ENCODE results near the gene AUH. TPM values are rescaled to one million over a fixed set of nuclear protein-coding genes. Genes with fewer than 3 reads are reported as not detected.

Gene AUH
- total RNA-seq, 2 donors from 2014 or later = 22.1 to 22.7 TPM

DNA sequence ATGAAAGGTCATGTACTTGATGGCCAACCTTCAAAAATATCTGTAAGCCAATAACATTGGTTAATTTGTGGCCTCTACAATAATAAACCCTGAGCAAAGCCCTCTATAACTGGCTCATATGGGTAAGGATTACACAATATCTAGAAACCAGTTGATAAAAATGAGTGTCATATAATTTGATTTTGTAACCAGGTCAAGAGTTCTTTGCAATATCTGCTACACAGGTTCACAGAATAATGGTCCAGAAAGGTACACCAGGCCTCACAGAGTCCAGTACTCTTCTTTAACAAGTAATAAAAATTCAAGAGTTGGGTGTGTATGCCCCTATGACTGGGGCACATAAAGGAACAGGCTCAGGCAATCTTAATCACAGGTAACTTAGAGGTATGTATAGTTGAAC is 95.3 kb downstream of the AUH start:
- ATAC-seq (no peak), DNase-seq (no peak)
- intact Hi-C loops (cut with DNase I) = no loop called here

DNA sequence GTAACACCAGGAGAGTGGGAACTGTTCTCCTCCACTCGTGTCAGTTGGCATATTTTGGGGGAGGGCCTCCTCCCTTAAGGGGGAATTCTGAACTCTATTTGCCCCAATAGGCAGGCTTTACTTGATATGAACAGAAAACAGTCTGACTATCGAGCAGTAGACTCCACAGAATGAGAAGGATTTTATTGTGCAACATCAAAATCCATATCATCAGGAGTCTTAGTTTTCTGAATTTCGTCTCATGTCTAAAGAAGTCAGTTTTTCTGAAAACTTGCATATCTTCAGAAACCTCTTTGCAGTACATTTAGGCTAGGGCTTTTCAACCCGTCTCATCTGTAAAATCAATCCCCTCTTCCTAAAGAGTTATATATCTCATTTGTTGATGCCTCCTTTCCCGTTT is 96.2 kb downstream of the AUH start:
- ATAC-seq (no peak), DNase-seq (no peak)
- intact Hi-C loops (cut with DNase I) = no loop called here

GRCh38 chr9:91261417-91261816 is 100.3 kb downstream of the AUH start:
- intact Hi-C loops (cut with DNase I) = no loop called here
- DNase-seq (no peak), ATAC-seq (peak in 1 of 2 donors; percentile 23)

DNA sequence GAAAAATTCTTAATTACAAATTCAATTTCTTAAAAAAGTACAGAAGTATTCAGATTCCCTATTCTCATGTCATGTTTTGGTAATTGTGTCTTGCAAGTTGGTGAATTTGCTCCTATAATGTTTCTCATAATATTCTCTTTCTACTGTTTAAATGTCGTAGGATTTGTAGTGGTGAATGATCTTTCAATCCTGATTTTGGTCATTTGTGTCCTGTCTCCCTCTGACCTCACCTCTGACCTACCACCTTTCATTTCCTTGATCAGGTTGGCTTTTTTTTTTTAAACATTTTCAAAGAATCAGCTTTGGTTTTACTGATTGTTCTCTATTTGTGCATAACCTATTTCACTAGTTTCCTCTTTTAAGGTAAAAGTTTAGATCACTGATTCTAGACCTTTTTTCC is 102.6 kb downstream of the AUH start:
- intact Hi-C loops (cut with DNase I) = no loop called here
- ATAC-seq = no peak
- DNase-seq = no peak

DNA sequence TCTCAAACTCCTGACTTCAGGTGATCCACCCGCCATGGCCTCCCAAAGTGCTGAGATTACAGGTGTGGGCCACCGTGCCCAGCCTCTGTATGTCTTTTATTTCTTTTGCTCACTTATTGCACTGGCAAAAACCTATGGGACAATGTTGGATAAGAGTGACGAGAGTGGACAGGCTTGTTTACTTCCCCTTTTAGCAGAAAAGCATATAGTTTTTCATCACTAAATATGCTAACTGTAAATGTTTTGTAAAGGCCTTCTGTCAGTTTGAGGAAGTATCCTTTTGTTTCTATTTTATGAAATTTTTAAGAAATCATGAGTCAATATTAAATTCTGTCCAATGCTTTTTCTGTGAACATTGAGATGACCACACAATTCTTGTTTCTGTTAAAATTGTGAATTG is 103.3 kb downstream of the AUH start:
- intact Hi-C loops (cut with DNase I) = no loop called here
- DNase-seq = no peak
- ATAC-seq = no peak

DNA sequence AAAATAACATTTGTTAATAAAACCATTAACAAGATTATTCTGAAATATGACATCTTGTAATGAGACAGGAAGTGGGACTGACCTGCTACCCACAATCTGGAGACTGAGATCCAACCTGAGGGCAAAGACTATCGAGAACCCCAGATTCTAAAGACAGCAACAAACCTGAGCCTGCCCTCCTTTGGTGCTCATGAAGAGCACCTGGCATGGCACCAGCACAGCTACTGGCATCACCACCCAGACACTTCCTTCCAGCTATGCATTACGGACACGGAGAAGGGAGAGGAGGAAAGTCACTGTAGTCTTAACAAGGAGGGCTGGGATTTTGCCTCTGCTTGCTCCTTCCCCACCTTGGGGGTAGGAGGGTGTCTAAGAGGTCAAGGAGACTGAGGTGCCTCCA is 105.5 kb downstream of the AUH start:
- intact Hi-C loops (cut with DNase I) = no loop called here
- ATAC-seq (no peak), DNase-seq (no peak)

GRCh38 chr9:91255327-91255726 is 106.4 kb downstream of the AUH start:
- intact Hi-C loops (cut with DNase I) = no loop called here
- no peak for ATAC-seq
- DNase-seq = no peak

- intact Hi-C loops (cut with DNase I) = no loop called here
- ATAC-seq = peak in 1 of 2 donors; percentile 27
- DNase-seq = no peak
Measured at GRCh38 chr9:91253488-91253887, 108.2 kb downstream of the AUH start.

GRCh38 chr9:91248707-91249106 is 113.0 kb downstream of the AUH start:
- no peak for DNase-seq
- intact Hi-C loops (cut with DNase I) = no loop called here
- peak in 1 of 2 donors; percentile 41 for ATAC-seq

DNA sequence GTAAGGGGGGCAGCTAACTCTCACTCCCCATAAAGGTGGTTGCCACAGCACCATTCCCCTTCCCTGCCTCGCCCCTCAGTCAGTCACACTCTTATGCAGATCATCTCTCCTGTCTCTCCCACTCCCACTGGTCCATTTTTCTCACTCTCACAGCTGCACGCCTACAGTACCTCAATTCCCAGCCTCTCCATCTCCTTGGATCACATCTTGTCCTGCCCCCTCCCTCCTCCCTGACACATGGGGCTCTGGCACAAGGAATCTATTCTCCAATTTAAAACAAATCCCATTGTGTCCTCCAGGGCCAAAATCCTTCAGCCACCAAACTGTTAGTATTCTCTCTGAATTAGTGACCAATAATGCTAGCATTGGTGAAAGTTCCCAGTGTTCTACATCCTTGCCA is 114.4 kb downstream of the AUH start:
- intact Hi-C loops (cut with DNase I) = no loop called here
- ATAC-seq = no peak
- no peak for DNase-seq

GRCh38 chr9:91246846-91247245 is 114.9 kb downstream of the AUH start:
- intact Hi-C loops (cut with DNase I) = no loop called here
- DNase-seq (no peak), ATAC-seq (peak in 1 of 2 donors; percentile 39)

DNA sequence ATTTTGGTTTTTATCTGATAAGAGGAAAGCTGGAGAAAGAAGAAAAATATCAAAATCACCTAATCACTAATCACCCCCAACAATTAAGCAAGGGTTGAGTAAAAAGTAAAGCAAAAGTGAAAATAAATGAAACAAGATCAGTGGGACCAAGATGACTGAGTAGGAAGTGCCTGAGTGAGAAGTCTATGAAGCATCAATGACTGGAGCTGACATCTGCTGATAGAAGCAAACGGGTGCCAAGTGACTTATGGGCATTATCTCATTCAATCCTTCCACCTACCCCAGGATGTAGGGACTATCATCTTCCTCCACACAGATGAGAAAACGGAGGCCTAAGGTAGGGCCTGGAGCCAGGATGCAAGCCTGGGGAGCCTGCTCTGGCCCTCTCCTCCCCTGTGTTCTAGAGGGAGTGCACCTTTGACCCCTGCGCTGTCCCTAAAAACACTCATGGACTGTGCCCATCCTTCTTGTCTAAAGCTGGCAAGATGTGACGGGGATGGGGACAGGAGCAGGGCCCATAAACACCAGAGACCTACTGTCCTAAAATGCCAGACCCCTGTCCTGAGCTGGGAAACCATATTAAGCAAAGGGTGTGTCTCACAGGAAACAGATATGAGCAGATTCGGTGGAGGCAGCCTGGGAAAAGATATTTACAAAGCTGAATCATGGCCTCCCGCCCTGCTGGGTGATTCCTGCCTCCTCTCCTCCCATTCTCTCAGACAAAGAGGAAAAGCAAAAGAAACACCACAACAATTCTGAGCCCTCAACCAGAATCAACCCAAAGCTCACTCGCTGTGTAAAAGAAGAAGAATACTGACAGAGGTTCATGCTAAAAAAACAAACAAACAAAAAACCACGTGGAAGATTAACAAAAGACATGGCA is 116.0 kb downstream of the AUH start:
- ATAC-seq = peak in 1 of 2 donors; percentile 68
- intact Hi-C loops (cut with DNase I) = no loop called here
- DNase-seq = peak; percentile 32

DNA sequence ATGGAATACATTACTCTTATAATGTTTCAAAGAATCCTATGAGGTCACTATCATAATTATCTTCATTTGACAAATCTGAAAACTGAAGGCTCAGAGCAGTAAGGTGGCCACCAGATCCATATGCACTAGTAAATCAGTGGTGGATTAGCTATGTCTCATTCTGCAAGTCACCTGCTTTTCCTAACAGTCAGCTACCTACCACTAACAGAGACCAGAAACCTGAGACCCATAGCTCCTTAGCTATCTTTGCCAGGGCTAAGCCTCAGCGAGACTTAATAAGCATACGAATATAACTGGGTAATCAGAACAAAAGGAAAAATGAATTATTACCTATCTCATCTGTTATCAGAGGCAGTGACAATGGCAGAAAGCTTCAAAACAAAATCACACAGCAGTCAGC is 118.7 kb downstream of the AUH start:
- intact Hi-C loops (cut with DNase I) = no loop called here
- DNase-seq (no peak), ATAC-seq (no peak)

DNA sequence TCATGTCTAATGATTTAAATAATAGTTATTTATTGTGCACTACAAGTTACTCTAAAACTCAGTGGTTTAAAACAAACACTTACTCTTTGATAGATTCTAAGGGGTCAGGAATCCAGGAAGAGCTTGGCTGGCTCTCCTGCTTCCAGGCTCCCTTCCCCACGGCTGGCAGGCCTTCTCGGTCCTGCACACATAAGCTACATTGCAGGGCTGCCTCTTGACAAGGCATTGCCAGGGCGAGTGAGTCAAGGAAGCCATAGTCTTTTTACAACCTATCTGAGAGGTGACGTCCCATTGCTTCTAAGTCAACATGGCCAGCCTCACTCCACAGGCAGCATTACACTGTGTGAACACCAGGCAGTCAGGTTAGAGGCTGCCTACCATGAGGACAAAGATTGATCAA is 119.8 kb downstream of the AUH start:
- intact Hi-C loops (cut with DNase I) = no loop called here
- no peak for ATAC-seq
- DNase-seq = no peak

- DNase-seq = no peak
- no peak for ATAC-seq
- intact Hi-C loops (cut with DNase I) = no loop called here
Measured at GRCh38 chr9:91240596-91241165, 121.0 kb downstream of the AUH start.

DNA sequence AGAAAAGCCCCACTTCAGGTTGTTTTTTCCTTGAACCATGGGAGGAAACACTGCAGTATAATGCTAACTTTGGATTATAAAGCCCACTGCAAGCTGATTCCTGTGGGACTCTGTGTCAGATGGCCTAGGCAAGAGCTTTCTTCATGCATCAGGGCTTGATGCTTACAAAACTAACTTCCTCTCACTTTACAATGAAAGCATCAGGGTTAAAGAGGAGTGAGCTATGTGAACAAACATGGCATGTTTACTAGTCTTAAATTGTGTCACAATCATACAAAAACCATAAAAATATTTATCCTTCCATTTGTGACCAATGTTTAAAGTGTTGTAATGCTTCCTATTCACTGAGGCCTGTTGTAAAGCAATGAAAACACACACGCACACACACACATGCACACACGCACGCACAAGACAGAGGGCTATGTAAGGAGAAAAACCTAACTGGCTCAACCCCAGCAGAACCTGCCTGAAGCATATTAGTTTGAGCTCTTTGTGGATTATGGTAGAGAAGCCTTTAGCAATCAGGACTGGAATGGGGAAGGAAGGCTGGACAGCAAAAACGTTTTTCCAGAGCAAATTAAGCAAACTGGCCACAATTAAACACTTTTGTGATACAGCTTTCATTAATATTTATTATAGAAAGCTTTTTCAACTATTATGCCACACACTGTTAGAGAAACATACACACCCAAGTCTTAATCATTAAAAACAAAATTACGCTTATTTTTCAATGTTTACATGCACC is 122.2 kb downstream of the AUH start:
- intact Hi-C loops (cut with DNase I) = no loop called here
- DNase-seq (no peak), ATAC-seq (no peak)

- DNase-seq (no peak), ATAC-seq (no peak)
- intact Hi-C loops (cut with DNase I) = no loop called here
Measured at GRCh38 chr9:91234523-91234922, 127.2 kb downstream of the AUH start.

DNA sequence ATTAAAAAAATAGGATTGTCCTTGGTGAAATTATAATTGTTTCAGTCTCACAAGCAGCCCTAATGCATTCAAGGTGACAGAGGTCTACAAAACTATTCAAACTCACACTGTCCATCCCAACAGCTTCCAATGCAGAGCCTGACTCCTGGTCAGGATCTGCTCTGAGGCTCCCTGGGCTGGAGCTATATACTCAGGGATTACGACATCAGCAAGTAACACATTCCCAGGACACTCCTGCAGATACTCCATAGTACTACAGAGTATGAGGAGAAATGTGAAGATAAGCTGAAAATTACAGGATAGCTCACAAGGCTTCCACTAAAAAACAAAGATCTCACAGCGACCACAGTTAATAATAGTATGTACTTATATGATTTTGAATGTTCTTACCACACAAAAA is 130.1 kb downstream of the AUH start:
- intact Hi-C loops (cut with DNase I) = no loop called here
- ATAC-seq = no peak
- DNase-seq = no peak

DNA sequence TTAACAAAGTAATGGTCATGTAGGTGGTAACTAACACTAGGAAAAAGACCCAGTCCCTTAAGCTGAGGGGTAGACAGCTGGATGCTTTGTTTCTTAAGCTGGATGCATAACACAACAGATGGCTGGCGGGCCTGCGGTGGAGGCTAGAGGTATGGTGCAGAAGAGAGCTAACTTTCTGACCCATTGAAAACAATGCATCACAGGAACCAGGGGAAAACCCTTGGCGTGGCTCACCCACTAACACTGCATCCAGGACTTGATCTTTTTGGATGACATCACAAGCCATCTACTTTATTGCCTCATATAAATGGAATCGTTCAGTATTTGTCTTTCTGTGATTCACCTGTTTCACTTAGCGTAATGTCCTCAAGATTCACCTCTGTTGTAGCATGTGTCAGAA is 138.7 kb downstream of the AUH start:
- ATAC-seq (no peak), DNase-seq (no peak)
- intact Hi-C loops (cut with DNase I) = no loop called here

- ATAC-seq (no peak), DNase-seq (no peak)
- intact Hi-C loops (cut with DNase I) = no loop called here
Measured at GRCh38 chr9:91222457-91222856, 139.3 kb downstream of the AUH start.

Data from left cardiac atrium (tissue), 4 donors.